ENCODE measurements around the gene ADAMTS13. TPM values are rescaled to one million over a fixed set of nuclear protein-coding genes. Genes with fewer than 3 reads are reported as not detected.

Gene ADAMTS13
- total RNA-seq, 1 donor from 2014 or later, result 2.4 TPM

GRCh38 chr9:133493845-133494540, 71.8 kb downstream of the ADAMTS13 start:
- Mint-ChIP-seq H3K4me1 (peaks cover 19% of the 10 kb centered on the region), H3K4me3 (no peak overlapping the region), H3K27ac (peak overlapping the region; percentile 63), H3K9me3 (no peaks in the 10 kb centered on the region), H3K36me3 (no peaks in the 10 kb centered on the region), H3K27me3 (ENCODE audit: insufficient read depth, low read depth) (peaks cover 16% of the 10 kb centered on the region)
- Histone ChIP-seq H3K9ac (no peak overlapping the region), H4K20me1 (ENCODE audit: low read depth) (no peaks in the 10 kb centered on the region), H3K27me3 (no peaks in the 10 kb centered on the region), H3K4me3 (no peak overlapping the region), H3K27ac (no peak overlapping the region), H3K36me3 (no peaks in the 10 kb centered on the region), H3K9me3 (ENCODE audit: low read depth) (no peaks in the 10 kb centered on the region), H3K79me2 (ENCODE audit: low read depth) (no peaks in the 10 kb centered on the region), H3K4me2 (no peak overlapping the region), H3K4me1 (no peaks in the 10 kb centered on the region), H2AFZ (replicated peaks) (no peak overlapping the region), H3F3A (ENCODE audit: low read depth) (peaks cover 9% of the 10 kb centered on the region)
- TF ChIP-seq, protein P1, sequence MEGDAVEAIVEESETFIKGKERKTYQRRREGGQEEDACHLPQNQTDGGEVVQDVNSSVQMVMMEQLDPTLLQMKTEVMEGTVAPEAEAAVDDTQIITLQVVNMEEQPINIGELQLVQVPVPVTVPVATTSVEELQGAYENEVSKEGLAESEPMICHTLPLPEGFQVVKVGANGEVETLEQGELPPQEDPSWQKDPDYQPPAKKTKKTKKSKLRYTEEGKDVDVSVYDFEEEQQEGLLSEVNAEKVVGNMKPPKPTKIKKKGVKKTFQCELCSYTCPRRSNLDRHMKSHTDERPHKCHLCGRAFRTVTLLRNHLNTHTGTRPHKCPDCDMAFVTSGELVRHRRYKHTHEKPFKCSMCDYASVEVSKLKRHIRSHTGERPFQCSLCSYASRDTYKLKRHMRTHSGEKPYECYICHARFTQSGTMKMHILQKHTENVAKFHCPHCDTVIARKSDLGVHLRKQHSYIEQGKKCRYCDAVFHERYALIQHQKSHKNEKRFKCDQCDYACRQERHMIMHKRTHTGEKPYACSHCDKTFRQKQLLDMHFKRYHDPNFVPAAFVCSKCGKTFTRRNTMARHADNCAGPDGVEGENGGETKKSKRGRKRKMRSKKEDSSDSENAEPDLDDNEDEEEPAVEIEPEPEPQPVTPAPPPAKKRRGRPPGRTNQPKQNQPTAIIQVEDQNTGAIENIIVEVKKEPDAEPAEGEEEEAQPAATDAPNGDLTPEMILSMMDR (IDR thresholded peaks at IDR 0.05), result no peak
- TF ChIP-seq EZH2 (IDR thresholded peaks at IDR 0.05) (no peak), EZH2phosphoT487 (IDR thresholded peaks at IDR 0.05) (no peak)
- DNase-seq (ENCODE audit: low spot score), result no peak

- Histone ChIP-seq H3K79me2 (ENCODE audit: low read depth) (no peaks in the 10 kb centered on the region), H3K9me3 (ENCODE audit: low read depth) (no peaks in the 10 kb centered on the region), H3K4me2 (no peak overlapping the region), H3K36me3 (no peaks in the 10 kb centered on the region), H4K20me1 (ENCODE audit: low read depth) (no peaks in the 10 kb centered on the region), H2AFZ (replicated peaks) (no peak overlapping the region), H3F3A (ENCODE audit: low read depth) (peaks cover 9% of the 10 kb centered on the region), H3K9ac (no peak overlapping the region), H3K27me3 (no peaks in the 10 kb centered on the region), H3K4me1 (peaks cover 6% of the 10 kb centered on the region), H3K27ac (no peak overlapping the region), H3K4me3 (no peak overlapping the region)
- peaks cover 19% of the 10 kb centered on the region for H3K4me1 Mint-ChIP-seq
- H3K4me3 Mint-ChIP-seq, result no peak overlapping the region
- TF ChIP-seq, protein P1 (IDR thresholded peaks at IDR 0.05), result no peak
- TF ChIP-seq EZH2 (IDR thresholded peaks at IDR 0.05) (no peak), EZH2phosphoT487 (IDR thresholded peaks at IDR 0.05) (no peak)
- H3K27me3 Mint-ChIP-seq (ENCODE audit: insufficient read depth, low read depth), result peaks cover 11% of the 10 kb centered on the region
- DNase-seq (ENCODE audit: low spot score), result no peak
- H3K9me3 Mint-ChIP-seq, result no peaks in the 10 kb centered on the region
- H3K36me3 Mint-ChIP-seq, result no peaks in the 10 kb centered on the region
- H3K27ac Mint-ChIP-seq, result no peak overlapping the region
Observed at GRCh38 chr9:133494636-133495326, 72.6 kb downstream of the ADAMTS13 start.

DNA sequence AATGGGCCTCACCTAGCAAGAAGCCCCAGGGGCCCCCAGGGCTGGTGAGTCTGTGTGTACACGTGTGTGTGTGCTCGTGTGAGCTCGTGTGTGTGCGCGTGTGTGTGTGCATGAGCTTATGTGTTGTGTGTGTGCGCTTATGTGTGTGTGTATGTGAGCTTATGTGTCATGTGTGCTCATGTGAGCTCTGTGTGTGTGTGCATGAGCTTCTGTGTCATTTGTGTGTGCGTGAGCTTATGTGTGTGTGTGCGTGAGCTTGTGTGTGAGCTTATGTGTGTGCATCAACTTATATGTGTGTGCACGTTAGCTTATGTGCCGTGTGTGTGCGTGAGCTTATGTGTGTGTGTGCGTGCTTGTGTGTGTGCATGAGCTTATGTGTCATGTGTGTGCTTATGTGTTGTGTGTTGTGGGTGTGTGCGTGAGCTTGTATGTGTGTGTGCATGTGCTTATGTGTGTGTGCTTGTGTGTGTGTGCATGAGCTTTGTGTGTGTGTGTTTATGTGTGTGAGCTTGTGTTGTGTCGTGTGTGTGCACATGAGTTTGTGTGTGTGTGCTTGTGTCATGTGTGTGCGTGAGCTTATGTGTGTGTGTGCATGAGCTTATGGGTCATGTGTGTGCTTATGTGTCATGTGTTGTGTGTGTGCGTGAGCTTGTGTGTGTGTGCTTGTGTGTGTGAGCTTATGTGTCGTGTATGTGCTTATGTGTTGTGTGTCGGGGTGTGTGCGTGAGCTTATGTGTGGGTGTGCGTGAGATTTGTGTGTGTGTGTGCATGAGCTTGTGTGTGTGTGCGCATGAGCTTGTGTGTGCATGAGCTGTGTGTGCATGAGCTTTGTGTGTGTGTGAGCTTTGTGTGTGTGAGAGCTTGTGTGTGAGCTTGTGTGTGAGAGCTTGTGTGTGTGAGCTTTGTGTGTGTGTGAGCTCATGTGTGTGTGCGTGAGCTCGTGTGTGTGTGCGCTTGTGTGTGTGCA, 73.4 kb downstream of the ADAMTS13 start:
- no peak overlapping the region for H3K4me3 Mint-ChIP-seq
- peaks cover 11% of the 10 kb centered on the region for H3K27me3 Mint-ChIP-seq (ENCODE audit: insufficient read depth, low read depth)

More for the DNA sequence above, 73.4 kb downstream of the ADAMTS13 start:
- H3K9me3 ChIP-seq (ENCODE audit: low read depth), result no peaks in the 10 kb centered on the region
- H4K20me1 ChIP-seq (ENCODE audit: low read depth), result no peaks in the 10 kb centered on the region
- peaks cover 9% of the 10 kb centered on the region for H3F3A ChIP-seq (ENCODE audit: low read depth)
- no peak overlapping the region for H2AFZ ChIP-seq (replicated peaks)
- no peak overlapping the region for H3K4me3 ChIP-seq
- peaks cover 23% of the 10 kb centered on the region for H3K4me1 Mint-ChIP-seq
- H3K27ac Mint-ChIP-seq, result no peak overlapping the region
- no peaks in the 10 kb centered on the region for H3K9me3 Mint-ChIP-seq
- no peaks in the 10 kb centered on the region for H3K27me3 ChIP-seq
- no peaks in the 10 kb centered on the region for H3K79me2 ChIP-seq (ENCODE audit: low read depth)
- no peak overlapping the region for H3K4me2 ChIP-seq
- H3K27ac ChIP-seq, result no peak overlapping the region
- no peaks in the 10 kb centered on the region for H3K36me3 Mint-ChIP-seq
- no peaks in the 10 kb centered on the region for H3K36me3 ChIP-seq
- no peak for DNase-seq (ENCODE audit: low spot score)
- H3K9ac ChIP-seq, result no peak overlapping the region
- TF ChIP-seq EZH2phosphoT487 (IDR thresholded peaks at IDR 0.05) (no peak), EZH2 (IDR thresholded peaks at IDR 0.05) (no peak)
- peaks cover 7% of the 10 kb centered on the region for H3K4me1 ChIP-seq
